GM12801 (cell line): ENCODE results near the gene MYH9.

Experiments
- TF ChIP-seq, protein P1 (sequence below): IDR thresholded peaks from one replicate; pipeline ENCODE4 v1.5.1; 2011; ENCODE audit warnings: control low read depth; ENCODE audit not compliant: insufficient read length; ENCODE audit errors: extremely low read depth

Gene MYH9

DNA sequence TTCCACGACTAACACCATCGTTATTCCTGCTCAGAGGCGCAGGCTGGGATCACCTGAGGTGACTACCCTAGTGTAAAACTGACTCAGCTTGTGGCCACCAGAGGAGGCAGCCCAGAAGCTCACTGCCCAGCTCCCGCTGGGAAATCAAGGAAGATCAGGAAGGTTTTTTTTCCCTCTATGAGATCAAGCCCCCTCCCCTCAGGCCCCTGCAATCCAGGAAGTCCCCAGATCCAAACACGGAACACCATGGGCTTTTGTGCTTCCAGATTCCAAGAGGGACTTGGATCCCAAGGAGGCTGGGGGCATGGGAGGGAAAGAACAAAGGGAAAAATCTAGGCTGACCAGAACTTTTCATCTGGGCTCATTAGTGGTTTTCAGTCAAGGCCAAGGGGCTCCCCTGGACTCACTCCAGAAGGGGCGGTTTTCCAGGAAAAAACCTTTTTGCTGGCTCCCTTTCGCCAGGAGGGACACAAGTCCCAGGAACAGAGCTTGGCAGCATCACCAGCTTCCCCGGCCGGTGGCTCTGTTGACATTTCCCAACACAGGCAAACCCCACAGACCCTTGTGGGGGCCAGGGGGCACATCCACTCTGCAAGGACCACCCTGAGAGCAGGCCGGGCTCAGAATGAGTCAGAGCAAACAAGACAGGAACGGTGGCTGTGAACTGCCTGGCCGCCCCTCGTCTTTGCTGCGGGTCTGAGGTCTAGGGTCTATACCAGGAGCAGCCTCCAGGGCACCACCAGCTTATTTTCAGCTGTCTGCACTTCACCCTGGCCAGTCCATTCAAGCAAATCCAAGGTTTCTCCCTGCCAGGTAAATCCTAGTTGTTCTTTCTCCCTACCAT lies 36.8 kb downstream of the MYH9 start:
- TF ChIP-seq, protein P1, sequence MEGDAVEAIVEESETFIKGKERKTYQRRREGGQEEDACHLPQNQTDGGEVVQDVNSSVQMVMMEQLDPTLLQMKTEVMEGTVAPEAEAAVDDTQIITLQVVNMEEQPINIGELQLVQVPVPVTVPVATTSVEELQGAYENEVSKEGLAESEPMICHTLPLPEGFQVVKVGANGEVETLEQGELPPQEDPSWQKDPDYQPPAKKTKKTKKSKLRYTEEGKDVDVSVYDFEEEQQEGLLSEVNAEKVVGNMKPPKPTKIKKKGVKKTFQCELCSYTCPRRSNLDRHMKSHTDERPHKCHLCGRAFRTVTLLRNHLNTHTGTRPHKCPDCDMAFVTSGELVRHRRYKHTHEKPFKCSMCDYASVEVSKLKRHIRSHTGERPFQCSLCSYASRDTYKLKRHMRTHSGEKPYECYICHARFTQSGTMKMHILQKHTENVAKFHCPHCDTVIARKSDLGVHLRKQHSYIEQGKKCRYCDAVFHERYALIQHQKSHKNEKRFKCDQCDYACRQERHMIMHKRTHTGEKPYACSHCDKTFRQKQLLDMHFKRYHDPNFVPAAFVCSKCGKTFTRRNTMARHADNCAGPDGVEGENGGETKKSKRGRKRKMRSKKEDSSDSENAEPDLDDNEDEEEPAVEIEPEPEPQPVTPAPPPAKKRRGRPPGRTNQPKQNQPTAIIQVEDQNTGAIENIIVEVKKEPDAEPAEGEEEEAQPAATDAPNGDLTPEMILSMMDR = no peak

DNA sequence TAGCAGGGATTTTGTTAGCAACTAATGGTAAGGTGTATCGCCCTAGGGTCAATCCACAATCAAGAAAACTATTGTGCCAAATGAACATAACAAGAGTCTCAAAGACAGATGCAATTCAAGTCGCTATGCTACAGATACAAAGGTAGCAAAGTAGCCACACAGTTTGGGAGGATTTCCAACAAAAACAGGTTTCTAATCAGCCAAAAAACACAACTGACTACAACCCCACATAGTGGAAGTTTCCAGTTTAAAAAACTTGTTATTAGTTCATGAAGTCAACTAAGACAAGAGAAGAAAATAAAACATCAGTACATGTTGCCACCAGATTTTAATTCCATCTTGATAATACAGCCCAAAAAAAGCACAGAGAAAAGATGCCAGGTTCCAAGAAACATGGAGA lies 38.0 kb downstream of the MYH9 start:
- TF ChIP-seq, protein P1 = no peak

DNA sequence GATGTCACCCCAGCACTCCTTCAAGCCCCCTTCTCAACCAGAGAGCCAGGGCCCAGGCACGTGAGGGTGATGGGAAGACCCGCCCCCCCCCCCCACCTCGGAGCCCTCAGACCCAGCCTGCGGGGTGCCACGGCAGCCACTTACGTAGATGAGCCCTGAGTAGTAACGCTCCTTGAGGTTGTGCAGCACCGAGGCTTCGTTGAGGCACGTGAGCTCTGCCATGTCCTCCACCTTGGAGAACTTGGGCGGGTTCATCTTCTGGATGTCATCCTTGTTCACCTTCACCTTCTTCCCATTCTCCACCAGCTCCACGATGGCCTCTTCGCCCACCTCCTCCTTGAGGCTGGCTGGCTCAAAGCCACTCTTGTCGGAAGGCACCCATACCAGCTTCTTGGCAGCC lies 39.0 kb downstream of the MYH9 start:
- TF ChIP-seq, protein P1 = no peak

DNA sequence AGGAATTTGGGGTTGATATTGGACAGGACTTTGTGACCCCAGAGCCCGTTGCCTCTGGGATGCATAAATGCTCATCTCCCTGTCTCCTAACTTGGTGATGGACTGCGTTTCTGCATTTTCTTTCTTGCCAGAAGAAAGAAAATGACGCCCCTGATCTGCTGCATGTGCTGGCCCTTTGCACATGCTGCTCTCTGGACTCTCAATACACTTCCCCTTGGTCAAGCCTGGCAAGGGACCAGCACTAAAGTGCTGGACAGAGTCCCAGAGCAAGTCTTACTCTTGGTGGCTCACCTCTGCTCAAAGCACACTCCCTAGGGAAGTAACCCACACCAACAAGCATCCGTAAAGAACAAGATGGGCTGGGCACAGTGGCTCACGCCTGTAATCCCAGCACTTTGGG lies 40.7 kb downstream of the MYH9 start:
- TF ChIP-seq, protein P1 = no peak

DNA sequence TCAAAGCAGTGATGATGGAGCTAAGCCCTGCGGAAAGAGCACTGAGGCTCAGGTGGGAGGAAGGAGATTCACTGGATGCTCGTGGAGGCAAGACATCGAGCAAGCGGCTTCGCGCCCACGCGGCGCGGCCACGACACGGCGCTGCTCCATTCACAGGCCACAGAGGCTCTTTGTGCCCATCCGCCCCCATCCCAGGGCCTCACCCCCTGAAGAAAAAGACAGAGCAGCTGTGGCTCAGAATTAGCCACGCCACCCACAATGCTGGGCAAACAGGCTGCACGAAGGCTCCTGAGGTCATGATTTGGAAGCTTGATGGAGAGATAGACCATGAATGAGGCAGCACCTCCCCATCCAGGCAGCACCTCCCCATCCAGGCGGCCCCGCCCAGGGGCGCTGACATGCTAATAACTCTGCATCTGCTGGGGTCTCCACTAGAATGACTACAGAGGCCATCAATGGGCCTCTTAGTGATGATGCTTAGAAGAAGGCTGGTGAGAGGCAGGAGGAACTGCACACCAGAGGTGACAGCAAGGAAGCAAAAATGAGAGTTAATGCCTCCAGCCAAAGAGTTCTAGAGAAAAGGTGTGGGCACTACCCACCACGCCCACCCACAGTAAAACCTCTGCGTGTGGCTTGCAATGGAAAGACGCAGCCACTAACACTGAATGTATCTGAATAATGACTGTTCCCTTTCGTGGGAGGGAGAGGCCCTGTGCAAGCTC lies 43.5 kb downstream of the MYH9 start:
- TF ChIP-seq, protein P1 = no peak

DNA sequence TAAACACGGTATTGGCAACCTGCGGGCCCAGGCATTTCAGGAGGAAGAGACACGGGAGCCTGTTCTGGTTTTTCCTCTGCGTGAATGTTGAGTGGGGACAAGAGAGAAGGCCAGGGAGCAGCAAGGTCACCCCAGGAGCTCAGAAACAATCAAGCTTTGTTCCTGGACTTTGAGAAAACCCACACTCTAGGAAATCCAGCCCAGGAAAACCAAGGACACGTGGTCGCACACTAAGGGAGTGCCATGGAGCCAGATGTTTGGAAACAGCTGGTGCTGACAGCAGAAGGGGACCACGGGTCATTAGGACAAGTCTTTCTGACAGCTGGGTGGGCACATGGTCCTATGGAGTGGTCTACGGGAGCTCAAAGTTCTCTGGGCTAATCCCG lies 44.1 kb downstream of the MYH9 start:
- TF ChIP-seq, protein P1 = no peak

DNA sequence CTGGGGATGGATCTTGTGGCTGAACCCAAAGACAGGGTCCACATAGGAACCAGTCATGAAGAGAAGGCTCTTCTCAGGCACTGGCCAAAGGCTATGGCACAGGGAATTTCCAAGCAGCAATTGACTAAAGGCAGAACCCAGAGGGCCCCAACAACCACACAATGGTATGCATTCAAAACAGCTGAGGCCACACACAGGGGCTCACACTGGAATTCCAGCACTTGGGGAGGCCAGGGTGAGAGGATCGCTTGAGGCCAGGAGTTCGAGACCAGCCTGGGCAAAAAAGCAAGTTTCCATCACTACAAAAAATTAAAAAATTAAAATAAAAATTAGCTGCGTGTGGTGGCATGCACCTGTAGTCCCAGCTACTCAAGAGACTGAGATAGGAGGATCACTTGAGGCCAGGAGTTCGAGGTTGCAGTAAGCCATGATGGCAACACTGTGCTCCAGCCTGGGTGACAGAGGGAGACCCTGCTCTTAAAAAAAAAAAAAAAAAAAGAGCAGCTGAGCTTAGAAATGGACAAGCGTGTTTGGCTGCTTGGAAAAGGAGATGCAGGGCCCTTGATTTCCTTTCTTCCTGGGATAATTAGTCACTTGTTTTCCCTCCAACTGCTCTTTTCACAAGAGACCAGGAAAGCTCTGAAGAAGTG lies 44.6 kb downstream of the MYH9 start:
- TF ChIP-seq, protein P1 = no peak
